ENCODE data around the gene CYP26A1. TPM values are rescaled to one million over a fixed set of nuclear protein-coding genes. Genes with fewer than 3 reads are reported as not detected.

CYP26A1 gene, protein sequence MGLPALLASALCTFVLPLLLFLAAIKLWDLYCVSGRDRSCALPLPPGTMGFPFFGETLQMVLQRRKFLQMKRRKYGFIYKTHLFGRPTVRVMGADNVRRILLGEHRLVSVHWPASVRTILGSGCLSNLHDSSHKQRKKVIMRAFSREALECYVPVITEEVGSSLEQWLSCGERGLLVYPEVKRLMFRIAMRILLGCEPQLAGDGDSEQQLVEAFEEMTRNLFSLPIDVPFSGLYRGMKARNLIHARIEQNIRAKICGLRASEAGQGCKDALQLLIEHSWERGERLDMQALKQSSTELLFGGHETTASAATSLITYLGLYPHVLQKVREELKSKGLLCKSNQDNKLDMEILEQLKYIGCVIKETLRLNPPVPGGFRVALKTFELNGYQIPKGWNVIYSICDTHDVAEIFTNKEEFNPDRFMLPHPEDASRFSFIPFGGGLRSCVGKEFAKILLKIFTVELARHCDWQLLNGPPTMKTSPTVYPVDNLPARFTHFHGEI
- 0.14 TPM in 1 of 2 replicates, not detected in the other for total RNA-seq

GRCh38 chr10:93073539-93074146 is at the start of gene CYP26A1:
CYP26A1 (plus strand) TSS chr10:93073893; CDS start chr10:93073935, 42 bp downstream.
- Histone ChIP-seq H3K4me3 (ENCODE audit: low read depth, low read length) (peak within 1 kb of the TSS; percentile 10), H3K36me3 (ENCODE audit: control insufficient read depth, insufficient read depth, low read length) (no peaks in the 10 kb centered on the region), H3K27me3 (ENCODE audit: control insufficient read depth, insufficient read depth, low read length) (peaks cover 75% of the 10 kb centered on the region)
- no peak for DNase-seq (ENCODE audit: low read depth)
- TF ChIP-seq, protein P1, sequence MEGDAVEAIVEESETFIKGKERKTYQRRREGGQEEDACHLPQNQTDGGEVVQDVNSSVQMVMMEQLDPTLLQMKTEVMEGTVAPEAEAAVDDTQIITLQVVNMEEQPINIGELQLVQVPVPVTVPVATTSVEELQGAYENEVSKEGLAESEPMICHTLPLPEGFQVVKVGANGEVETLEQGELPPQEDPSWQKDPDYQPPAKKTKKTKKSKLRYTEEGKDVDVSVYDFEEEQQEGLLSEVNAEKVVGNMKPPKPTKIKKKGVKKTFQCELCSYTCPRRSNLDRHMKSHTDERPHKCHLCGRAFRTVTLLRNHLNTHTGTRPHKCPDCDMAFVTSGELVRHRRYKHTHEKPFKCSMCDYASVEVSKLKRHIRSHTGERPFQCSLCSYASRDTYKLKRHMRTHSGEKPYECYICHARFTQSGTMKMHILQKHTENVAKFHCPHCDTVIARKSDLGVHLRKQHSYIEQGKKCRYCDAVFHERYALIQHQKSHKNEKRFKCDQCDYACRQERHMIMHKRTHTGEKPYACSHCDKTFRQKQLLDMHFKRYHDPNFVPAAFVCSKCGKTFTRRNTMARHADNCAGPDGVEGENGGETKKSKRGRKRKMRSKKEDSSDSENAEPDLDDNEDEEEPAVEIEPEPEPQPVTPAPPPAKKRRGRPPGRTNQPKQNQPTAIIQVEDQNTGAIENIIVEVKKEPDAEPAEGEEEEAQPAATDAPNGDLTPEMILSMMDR (IDR thresholded peaks at IDR 0.05; ENCODE audit: insufficient read depth, low read length, poor library complexity, severe bottlenecking), result no peak

DNA sequence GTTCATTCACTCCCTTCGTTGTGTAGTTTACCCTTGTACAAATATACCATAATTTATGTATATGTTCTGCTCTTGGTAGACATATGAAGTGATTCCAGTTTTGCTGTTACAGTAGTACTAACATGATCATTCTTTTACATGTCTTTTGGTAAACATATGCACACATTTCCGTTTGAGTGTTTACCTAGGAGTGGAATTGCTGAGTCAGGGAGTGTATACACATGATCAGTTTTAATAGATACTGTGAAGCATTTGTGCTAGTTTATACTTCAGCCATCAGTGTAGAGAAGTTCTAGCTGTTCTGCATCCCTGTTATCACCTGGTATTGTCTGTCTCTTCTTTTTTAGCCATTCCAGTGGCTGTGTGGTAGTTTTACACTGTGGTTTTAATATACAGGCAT is 47.6 kb upstream of the CYP26A1 start:
- no peak overlapping the region for H3K4me3 ChIP-seq (ENCODE audit: low read depth, low read length)
- TF ChIP-seq, protein P1 (IDR thresholded peaks at IDR 0.05; ENCODE audit: insufficient read depth, low read length, poor library complexity, severe bottlenecking), result no peak
- H3K36me3 ChIP-seq (ENCODE audit: control insufficient read depth, insufficient read depth, low read length), result no peaks in the 10 kb centered on the region
- H3K27me3 ChIP-seq (ENCODE audit: control insufficient read depth, insufficient read depth, low read length), result no peaks in the 10 kb centered on the region
- no peak for DNase-seq (ENCODE audit: low read depth)

DNA sequence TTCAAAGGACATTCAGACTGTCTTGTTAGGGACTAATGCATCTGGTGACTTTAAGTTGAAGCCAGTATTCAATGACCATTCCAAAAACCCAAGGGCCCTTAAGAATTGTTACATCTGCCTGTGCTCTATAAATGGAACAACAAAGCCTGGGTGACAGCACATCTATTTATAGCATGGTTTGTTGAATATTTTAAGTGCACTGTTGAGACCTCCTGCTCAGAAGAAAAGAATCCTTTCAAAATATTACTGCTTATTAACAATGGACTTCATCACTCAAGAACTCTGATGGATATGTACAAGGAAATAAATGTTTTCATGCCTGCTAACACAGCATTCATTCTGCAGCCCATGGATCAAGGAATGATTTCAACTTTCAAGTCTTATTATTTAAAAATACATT is 46.2 kb upstream of the CYP26A1 start:
- Histone ChIP-seq H3K36me3 (ENCODE audit: control insufficient read depth, insufficient read depth, low read length) (no peaks in the 10 kb centered on the region), H3K27me3 (ENCODE audit: control insufficient read depth, insufficient read depth, low read length) (no peaks in the 10 kb centered on the region), H3K4me3 (ENCODE audit: low read depth, low read length) (no peak overlapping the region)
- DNase-seq (ENCODE audit: low read depth), result no peak
- TF ChIP-seq, protein P1 (IDR thresholded peaks at IDR 0.05; ENCODE audit: insufficient read depth, low read length, poor library complexity, severe bottlenecking), result no peak

- no peaks in the 10 kb centered on the region for H3K36me3 ChIP-seq (ENCODE audit: control insufficient read depth, insufficient read depth, low read length)
- peak; percentile 16 for DNase-seq (ENCODE audit: low read depth)
- TF ChIP-seq, protein P1 (IDR thresholded peaks at IDR 0.05; ENCODE audit: insufficient read depth, low read length, poor library complexity, severe bottlenecking), result no peak
- H3K4me3 ChIP-seq (ENCODE audit: low read depth, low read length), result no peak overlapping the region
- H3K27me3 ChIP-seq (ENCODE audit: control insufficient read depth, insufficient read depth, low read length), result no peaks in the 10 kb centered on the region
Measured at GRCh38 chr10:93028883-93029282, 44.8 kb upstream of the CYP26A1 start.

- peak; percentile 51 for DNase-seq (ENCODE audit: low read depth)
- TF ChIP-seq, protein P1 (IDR thresholded peaks at IDR 0.05; ENCODE audit: insufficient read depth, low read length, poor library complexity, severe bottlenecking), result no peak
- no peaks in the 10 kb centered on the region for H3K27me3 ChIP-seq (ENCODE audit: control insufficient read depth, insufficient read depth, low read length)
- H3K36me3 ChIP-seq (ENCODE audit: control insufficient read depth, insufficient read depth, low read length), result no peaks in the 10 kb centered on the region
- no peak overlapping the region for H3K4me3 ChIP-seq (ENCODE audit: low read depth, low read length)
Measured at GRCh38 chr10:93030409-93030808, 43.3 kb upstream of the CYP26A1 start.

Measured in kidney epithelial cell (primary cell).